ENCODE data around the gene PGRMC2. TPM values are rescaled to one million over a fixed set of nuclear protein-coding genes. Genes with fewer than 3 reads are reported as not detected.
A peak's percentile ranks its signal among the peaks of the same experiment; 100 is the strongest.
"Not testable (repeated sequence)": the region's sequence is repeated elsewhere in the genome, so short reads cannot be mapped to it uniquely, and the experiment has no call there.

The PGRMC2 gene
- total RNA-seq, 1 experiment from 2014 or later = 11.4 TPM

DNA sequence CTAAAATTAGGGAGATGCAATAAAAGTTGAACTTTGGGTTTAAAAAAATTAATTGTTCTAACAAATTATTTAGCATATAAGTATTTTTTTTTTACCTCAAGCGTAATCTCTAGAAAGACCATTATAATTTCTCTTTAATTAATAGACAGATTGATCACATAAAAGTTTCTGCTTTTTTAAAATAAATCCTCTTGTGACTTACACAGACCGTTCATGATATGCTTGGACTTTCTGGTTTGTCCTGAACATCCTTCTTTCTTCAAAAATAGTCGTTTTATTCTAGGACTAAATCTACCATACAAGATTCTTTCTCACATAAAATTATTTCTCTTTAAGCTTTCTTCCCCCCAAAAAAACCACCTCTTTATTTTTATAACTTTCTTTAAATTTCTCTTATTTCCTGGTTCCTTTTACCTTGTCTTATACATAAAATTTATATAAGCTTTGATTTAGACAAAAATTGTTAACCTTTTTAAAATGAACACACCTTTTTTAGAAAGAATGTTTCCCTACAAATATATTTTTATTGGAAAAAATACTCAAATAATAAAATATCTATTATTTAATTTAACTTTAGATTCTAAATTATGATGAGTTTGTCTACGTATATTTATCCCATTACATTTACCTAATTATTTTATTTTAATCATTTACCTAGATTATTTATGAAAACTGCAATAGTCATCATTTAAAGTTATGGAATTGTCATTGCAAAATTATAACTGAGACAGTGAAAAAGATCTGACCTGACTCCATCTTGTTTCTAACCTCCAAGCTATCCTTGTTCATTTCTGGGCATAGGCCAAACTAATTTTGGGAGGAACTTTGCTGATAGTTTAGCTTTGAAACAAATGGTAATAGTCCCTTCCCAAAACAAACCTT lies 37.6 kb downstream of the PGRMC2 start:
- H3K27me3 ChIP-seq (ENCODE audit: low read length) = no peaks in the 10 kb centered on the region
- no peak overlapping the region for H3K4me3 ChIP-seq (ENCODE audit: low read length)
- ATAC-seq (no peak), DNase-seq (peak; percentile 22)
- intact Hi-C loops (cut with micrococcal nuclease) = no loop called here
- CTCF ChIA-PET = no interaction called here
- no peak overlapping the region for H3K4me2 ChIP-seq (ENCODE audit: low read length)
- H3K36me3 ChIP-seq (ENCODE audit: low read depth, low read length) = peaks cover 3% of the 10 kb centered on the region; the same call in 1 of the 2 replicates
- no peak overlapping the region for H2AFZ ChIP-seq (ENCODE audit: low read length)
- H3K9me3 ChIP-seq (ENCODE audit: low read length) = peaks cover 14% of the 10 kb centered on the region
- H3K79me2 ChIP-seq (ENCODE audit: low read length) = no peaks in the 10 kb centered on the region
- no peaks in the 10 kb centered on the region for H4K20me1 ChIP-seq (ENCODE audit: low read length)
- no peak overlapping the region for H3K9ac ChIP-seq (ENCODE audit: low read length)
- BruUV-seq (replicated peaks) = no TSS peak
- no peak overlapping the region for H3K27ac ChIP-seq (ENCODE audit: low read length)
- POLR2A ChIA-PET (ENCODE audit: unreplicated experiment) = no interaction called here
- no peak for TF ChIP-seq EZH2phosphoT487 (IDR thresholded peaks at IDR 0.05; ENCODE audit: borderline replicate concordance, low read length)
- no peak for TF ChIP-seq EZH2 (IDR thresholded peaks at IDR 0.05; ENCODE audit: low read length, unreplicated experiment)
- TF ChIP-seq, protein P1, sequence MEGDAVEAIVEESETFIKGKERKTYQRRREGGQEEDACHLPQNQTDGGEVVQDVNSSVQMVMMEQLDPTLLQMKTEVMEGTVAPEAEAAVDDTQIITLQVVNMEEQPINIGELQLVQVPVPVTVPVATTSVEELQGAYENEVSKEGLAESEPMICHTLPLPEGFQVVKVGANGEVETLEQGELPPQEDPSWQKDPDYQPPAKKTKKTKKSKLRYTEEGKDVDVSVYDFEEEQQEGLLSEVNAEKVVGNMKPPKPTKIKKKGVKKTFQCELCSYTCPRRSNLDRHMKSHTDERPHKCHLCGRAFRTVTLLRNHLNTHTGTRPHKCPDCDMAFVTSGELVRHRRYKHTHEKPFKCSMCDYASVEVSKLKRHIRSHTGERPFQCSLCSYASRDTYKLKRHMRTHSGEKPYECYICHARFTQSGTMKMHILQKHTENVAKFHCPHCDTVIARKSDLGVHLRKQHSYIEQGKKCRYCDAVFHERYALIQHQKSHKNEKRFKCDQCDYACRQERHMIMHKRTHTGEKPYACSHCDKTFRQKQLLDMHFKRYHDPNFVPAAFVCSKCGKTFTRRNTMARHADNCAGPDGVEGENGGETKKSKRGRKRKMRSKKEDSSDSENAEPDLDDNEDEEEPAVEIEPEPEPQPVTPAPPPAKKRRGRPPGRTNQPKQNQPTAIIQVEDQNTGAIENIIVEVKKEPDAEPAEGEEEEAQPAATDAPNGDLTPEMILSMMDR (conservative IDR thresholded peaks at IDR 0.05; ENCODE audit: low read depth, low read length) = no peak
- no peaks in the 10 kb centered on the region for H3K4me1 ChIP-seq (ENCODE audit: insufficient read depth, low read length)
- H3K9me2 ChIP-seq (replicated peaks; ENCODE audit: low read length) = no peaks in the 10 kb centered on the region
- H3F3A ChIP-seq (ENCODE audit: low read length, unreplicated experiment) = no peaks in the 10 kb centered on the region

DNA sequence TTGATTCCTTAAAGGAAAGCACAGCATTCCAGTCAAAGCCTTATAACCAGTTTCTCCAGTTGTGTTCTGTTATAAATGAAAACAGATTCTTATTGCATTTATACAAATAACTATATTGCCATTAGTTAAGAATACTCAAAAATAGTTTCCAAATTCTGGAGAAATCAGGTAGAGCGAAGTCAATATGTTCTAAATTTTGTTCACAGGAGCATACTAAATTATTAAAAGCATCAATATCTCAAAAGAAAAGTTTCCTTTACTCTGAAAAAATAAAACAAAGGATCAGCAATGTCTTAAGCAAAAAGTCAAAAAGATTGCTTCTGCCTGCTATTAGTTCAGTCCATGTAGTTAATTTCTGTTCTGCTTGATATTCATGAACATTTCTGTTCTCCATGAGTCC lies 39.7 kb downstream of the PGRMC2 start:
- Histone ChIP-seq H3K36me3 (ENCODE audit: low read depth, low read length) (peaks cover 3% of the 10 kb centered on the region; the same call in 1 of the 2 replicates), H3K9me3 (ENCODE audit: low read length) (peaks cover 14% of the 10 kb centered on the region), H3K9me2 (replicated peaks; ENCODE audit: low read length) (no peaks in the 10 kb centered on the region), H3K27me3 (ENCODE audit: low read length) (no peaks in the 10 kb centered on the region), H3K79me2 (ENCODE audit: low read length) (no peaks in the 10 kb centered on the region), H3K9ac (ENCODE audit: low read length) (no peak overlapping the region), H4K20me1 (ENCODE audit: low read length) (no peaks in the 10 kb centered on the region), H3F3A (ENCODE audit: low read length, unreplicated experiment) (no peaks in the 10 kb centered on the region), H3K4me1 (ENCODE audit: insufficient read depth, low read length) (no peaks in the 10 kb centered on the region), H3K27ac (ENCODE audit: low read length) (no peak overlapping the region), H3K4me3 (ENCODE audit: low read length) (no peak overlapping the region), H2AFZ (ENCODE audit: low read length) (no peak overlapping the region), H3K4me2 (ENCODE audit: low read length) (no peak overlapping the region)
- ChIA-PET POLR2A (ENCODE audit: unreplicated experiment) (no interaction called here), CTCF (no interaction called here)
- DNase-seq (no peak), ATAC-seq (no peak)
- no TSS peak for BruUV-seq (replicated peaks)
- TF ChIP-seq EZH2 (IDR thresholded peaks at IDR 0.05; ENCODE audit: low read length, unreplicated experiment) (no peak), EZH2phosphoT487 (IDR thresholded peaks at IDR 0.05; ENCODE audit: borderline replicate concordance, low read length) (no peak)
- TF ChIP-seq, protein P1 (conservative IDR thresholded peaks at IDR 0.05; ENCODE audit: low read depth, low read length) = no peak
- intact Hi-C loops (cut with micrococcal nuclease) = no loop called here

DNA sequence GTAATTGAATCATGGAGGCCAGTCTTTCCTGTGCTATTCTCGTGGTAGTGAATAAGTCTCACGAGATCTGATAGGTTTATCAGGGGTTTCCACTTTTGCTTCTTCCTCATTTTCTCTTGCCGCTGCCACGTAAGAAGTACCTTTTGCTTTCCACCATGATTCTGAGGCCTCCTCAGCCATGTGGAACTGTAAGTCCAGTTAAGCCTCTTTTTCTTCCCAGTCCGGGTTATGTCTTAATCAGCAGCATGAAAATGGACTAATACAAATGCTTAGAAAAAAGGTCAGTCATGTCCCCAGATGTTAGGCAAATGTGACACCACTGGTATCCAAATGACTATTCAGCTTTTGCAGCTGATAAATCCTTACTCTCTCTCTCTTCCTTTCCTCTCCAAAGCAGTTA lies 42.2 kb downstream of the PGRMC2 start:
- H3K27me3 ChIP-seq (ENCODE audit: low read length); CTCF ChIA-PET: not testable (repeated sequence)

More for the DNA sequence above, 42.2 kb downstream of the PGRMC2 start:
- H3K4me3 ChIP-seq (ENCODE audit: low read length); H3K4me2 ChIP-seq (ENCODE audit: low read length); H3K9me2 ChIP-seq (replicated peaks; ENCODE audit: low read length); H4K20me1 ChIP-seq (ENCODE audit: low read length); H3K9ac ChIP-seq (ENCODE audit: low read length); ATAC-seq; intact Hi-C loops (cut with micrococcal nuclease); H2AFZ ChIP-seq (ENCODE audit: low read length); BruUV-seq (replicated peaks); DNase-seq; H3K79me2 ChIP-seq (ENCODE audit: low read length); H3K36me3 ChIP-seq (ENCODE audit: low read depth, low read length); H3K27ac ChIP-seq (ENCODE audit: low read length); POLR2A ChIA-PET (ENCODE audit: unreplicated experiment); H3F3A ChIP-seq (ENCODE audit: low read length, unreplicated experiment): not testable (repeated sequence)
- peaks cover 21% of the 10 kb centered on the region for H3K4me1 ChIP-seq (ENCODE audit: insufficient read depth, low read length)
- peaks cover 14% of the 10 kb centered on the region for H3K9me3 ChIP-seq (ENCODE audit: low read length)

All from PC-3 (cell line).